MM.1S (cell line): ENCODE results near the gene TMPRSS15.

Source experiments
- CTCF ChIP-seq: fragments of 300-600 bp; sonication (generic); IDR thresholded peaks from 2 replicates; pipeline ENCODE4 v1.5.1; 2016; ENCODE audit warnings: antibody characterized with exemption, low read length, mixed read lengths
- EZH2 ChIP-seq: fragments of 300-600 bp; sonication (generic); optimal IDR thresholded peaks from 2 replicates; pipeline ENCODE3; 2017; ENCODE audit warnings: low read depth, mild to moderate bottlenecking, antibody characterized with exemption, low read length, mixed read lengths
- EZH2phosphoT487 ChIP-seq: fragments of 300-600 bp; sonication (generic); IDR thresholded peaks from 2 replicates; pipeline ENCODE4 v1.6.1; 2018; ENCODE audit warnings: antibody characterized with exemption, low read length

DNA sequence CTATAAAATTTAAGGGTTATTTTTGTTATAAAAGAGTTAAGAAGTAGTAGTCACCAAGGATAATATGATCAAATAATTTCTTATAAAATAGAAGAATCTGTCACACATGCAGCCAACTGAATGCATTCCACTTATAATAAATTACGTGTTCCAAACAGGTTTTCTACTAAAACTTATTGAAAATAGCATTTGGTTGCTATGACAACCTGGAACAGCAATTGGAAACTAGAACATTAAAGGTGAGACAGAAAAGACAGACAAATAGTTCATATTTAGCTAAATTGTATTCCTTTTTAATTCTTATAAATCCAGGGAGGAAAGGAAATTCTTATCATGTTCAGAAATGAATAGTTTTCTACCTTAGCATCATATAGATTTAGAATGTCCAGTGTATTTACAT, 168.0 kb downstream of the TMPRSS15 start:
- TF ChIP-seq CTCF (no peak), EZH2 (no peak), EZH2phosphoT487 (no peak)
